Parathyroid adenoma (tissue), 2 donors: ENCODE results near the gene TMEM63C.
"Not testable (repeated sequence)": the region's sequence is repeated elsewhere in the genome, so short reads cannot be mapped to it uniquely, and the experiment has no call there.

ENCODE experiments used
- H2AFZ ChIP-seq: fragments of 300-600 bp; sonication (generic); one replicate; pipeline ENCODE4 v1.7.0; 2017; ENCODE audit warnings: antibody characterized with exemption, mild to moderate bottlenecking
- H3K27ac ChIP-seq: fragments of 300-600 bp; sonication (generic); one replicate; pipeline ENCODE4 v1.7.0; 2017
- H3K27me3 ChIP-seq: fragments of 300-600 bp; sonication (generic); one replicate; pipeline ENCODE4 v1.7.0; 2017; ENCODE audit warnings: low read length; ENCODE audit not compliant: control insufficient read depth, insufficient read depth
- H3K36me3 ChIP-seq: fragments of 300-600 bp; sonication (generic); one replicate; pipeline ENCODE4 v1.7.0; 2017; ENCODE audit warnings: low read length; ENCODE audit not compliant: control insufficient read depth, insufficient read depth
- H3K4me1 ChIP-seq: fragments of 300-600 bp; sonication (generic); one replicate; pipeline ENCODE4 v1.7.0; 2017; ENCODE audit warnings: control low read depth
- H3K4me2 ChIP-seq: fragments of 300-600 bp; sonication (generic); one replicate; pipeline ENCODE4 v1.7.0; 2017; ENCODE audit warnings: low read length
- H3K4me3 ChIP-seq: fragments of 300-600 bp; sonication (generic); one replicate; pipeline ENCODE4 v1.7.0; 2017; ENCODE audit warnings: low read depth, low read length
- H3K79me2 ChIP-seq: fragments of 300-600 bp; sonication (generic); one replicate; pipeline ENCODE4 v1.7.0; 2017; ENCODE audit warnings: control low read depth
- H3K9ac ChIP-seq: fragments of 300-600 bp; sonication (generic); one replicate; pipeline ENCODE4 v1.7.0; 2017; ENCODE audit warnings: mild to moderate bottlenecking
- H3K9me3 ChIP-seq: fragments of 300-600 bp; sonication (generic); one replicate; pipeline ENCODE4 v1.7.0; 2017; ENCODE audit warnings: low read length; ENCODE audit not compliant: control insufficient read depth
- TF ChIP-seq, protein P1 (sequence below): fragments of 300-600 bp; sonication (generic); IDR thresholded peaks from one replicate; pipeline ENCODE4 v1.7.0; 2017; ENCODE audit warnings: antibody characterized with exemption, mild to moderate bottlenecking
- donor health status: primary hyperparathyroidism.

The TMEM63C gene

DNA sequence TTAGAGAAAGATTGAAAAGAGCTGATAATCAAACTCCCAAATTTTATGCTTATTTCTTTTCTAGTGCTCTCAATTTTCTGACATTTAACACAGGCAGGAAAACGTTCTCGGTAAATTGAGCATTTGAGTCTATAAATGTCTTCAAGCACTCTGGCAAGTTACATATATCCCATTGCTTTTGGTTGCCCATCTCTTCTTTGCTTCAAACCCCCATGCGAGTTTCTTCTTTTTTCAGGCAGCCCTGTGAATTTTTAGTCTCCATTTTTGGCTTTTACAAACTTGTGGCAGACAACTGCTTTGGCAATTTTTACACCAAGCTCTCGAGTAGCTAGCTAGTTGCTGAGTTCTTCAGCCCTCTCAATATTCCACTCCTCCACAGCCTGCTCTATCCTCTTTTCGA is 8.7 kb upstream of the TMEM63C start:
- Histone ChIP-seq H3K79me2 (no peaks in the 10 kb centered on the region), H3K9ac (no peak overlapping the region), H3K27me3 (no peaks in the 10 kb centered on the region), H3K9me3 (no peaks in the 10 kb centered on the region), H3K4me1 (no peaks in the 10 kb centered on the region), H2AFZ (no peak overlapping the region), H3K4me2 (no peak overlapping the region), H3K36me3 (no peaks in the 10 kb centered on the region), H3K4me3 (no peak overlapping the region), H3K27ac (no peak overlapping the region)
- TF ChIP-seq, protein P1, sequence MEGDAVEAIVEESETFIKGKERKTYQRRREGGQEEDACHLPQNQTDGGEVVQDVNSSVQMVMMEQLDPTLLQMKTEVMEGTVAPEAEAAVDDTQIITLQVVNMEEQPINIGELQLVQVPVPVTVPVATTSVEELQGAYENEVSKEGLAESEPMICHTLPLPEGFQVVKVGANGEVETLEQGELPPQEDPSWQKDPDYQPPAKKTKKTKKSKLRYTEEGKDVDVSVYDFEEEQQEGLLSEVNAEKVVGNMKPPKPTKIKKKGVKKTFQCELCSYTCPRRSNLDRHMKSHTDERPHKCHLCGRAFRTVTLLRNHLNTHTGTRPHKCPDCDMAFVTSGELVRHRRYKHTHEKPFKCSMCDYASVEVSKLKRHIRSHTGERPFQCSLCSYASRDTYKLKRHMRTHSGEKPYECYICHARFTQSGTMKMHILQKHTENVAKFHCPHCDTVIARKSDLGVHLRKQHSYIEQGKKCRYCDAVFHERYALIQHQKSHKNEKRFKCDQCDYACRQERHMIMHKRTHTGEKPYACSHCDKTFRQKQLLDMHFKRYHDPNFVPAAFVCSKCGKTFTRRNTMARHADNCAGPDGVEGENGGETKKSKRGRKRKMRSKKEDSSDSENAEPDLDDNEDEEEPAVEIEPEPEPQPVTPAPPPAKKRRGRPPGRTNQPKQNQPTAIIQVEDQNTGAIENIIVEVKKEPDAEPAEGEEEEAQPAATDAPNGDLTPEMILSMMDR, result no peak

DNA sequence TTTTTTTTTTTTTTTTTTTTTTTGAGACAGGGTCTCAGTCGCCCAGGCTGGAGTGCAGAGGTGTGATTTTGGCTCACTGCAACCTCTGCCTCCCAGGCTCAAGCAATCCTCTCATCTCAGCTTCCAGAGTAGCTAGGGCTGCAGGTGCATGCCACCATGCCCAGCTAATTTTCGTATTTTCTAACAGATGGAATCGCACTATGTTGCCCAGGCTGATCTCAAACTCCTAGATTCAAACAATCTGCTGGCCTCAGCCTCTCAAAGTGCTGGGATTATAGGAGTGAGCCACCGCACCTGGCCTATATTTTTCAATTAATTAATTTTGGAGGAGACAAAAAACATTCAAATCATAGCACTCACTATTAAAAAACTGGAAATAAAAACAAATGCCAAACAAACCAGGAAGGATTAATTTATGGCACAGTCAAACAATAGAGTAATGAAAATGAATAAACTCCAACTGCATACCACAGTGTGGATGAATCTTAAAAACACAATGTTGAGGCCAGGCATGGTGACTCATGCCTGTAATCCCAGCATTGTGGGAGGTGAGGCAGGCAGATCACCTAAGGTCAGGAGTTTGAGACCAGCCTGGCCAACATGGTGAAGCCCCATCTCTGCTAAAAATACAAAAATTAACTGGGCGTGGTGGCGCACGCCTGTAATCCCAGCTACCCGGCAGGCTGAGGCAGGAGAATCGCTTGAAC is 7.5 kb upstream of the TMEM63C start:
- H3K27ac ChIP-seq, H2AFZ ChIP-seq, H3K4me1 ChIP-seq, H3K9me3 ChIP-seq, H3K36me3 ChIP-seq, H3K4me2 ChIP-seq, H3K9ac ChIP-seq, H3K27me3 ChIP-seq, H3K79me2 ChIP-seq, H3K4me3 ChIP-seq: not testable (repeated sequence)

DNA sequence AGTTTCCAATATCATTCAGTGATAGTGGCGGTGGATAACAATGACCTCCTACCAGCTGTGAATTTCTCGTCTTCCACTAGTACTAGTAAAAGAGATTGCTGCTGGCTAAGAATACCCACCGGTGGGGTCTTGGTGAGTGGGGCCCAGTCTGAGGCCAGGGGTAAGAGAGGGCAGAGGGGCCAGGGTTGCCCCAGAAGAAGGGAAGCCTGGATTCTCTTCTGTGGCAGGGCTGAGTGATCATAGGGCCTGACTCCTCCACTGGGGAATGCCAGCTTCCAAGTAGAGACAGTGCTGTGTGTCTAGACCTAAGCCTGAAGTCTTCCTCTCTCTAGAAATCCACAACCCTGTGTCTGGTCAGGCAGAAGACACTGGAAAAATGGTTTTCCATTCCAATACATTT is 5.8 kb upstream of the TMEM63C start:
- no peak overlapping the region for H3K27ac ChIP-seq
- H3K27me3 ChIP-seq, result no peaks in the 10 kb centered on the region
- H3K4me2 ChIP-seq, result no peak overlapping the region
- TF ChIP-seq, protein P1, result no peak
- no peaks in the 10 kb centered on the region for H3K36me3 ChIP-seq
- no peak overlapping the region for H3K4me3 ChIP-seq
- no peaks in the 10 kb centered on the region for H3K9me3 ChIP-seq
- H3K9ac ChIP-seq, result no peak overlapping the region
- H3K4me1 ChIP-seq, result no peaks in the 10 kb centered on the region
- H2AFZ ChIP-seq, result no peak overlapping the region
- H3K79me2 ChIP-seq, result no peaks in the 10 kb centered on the region

DNA sequence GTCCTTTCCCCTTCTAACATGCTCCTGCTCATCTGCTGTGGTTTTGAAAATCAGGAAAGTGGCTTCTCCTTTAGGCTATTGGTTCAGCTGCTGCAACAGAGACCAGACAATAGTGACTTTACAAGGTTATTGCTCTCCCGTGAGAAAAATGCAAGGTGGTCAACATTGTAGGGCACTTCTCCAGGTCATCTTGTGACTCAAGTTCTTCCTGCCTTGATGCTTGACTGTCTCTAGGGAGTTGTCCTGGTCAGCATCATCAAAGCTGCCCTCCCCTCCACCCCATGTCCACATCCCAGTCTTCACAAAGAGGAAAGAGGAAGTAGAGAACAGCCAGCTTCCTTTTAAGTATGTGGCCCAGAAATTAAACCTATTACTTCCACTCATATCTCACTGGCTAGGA is 3.9 kb upstream of the TMEM63C start:
- Histone ChIP-seq H3K9me3 (no peaks in the 10 kb centered on the region), H3K79me2 (no peaks in the 10 kb centered on the region), H3K36me3 (no peaks in the 10 kb centered on the region), H3K9ac (no peak overlapping the region), H3K27me3 (no peaks in the 10 kb centered on the region), H3K27ac (no peak overlapping the region), H2AFZ (no peak overlapping the region), H3K4me1 (peaks cover 4% of the 10 kb centered on the region), H3K4me2 (no peak overlapping the region), H3K4me3 (no peak overlapping the region)
- TF ChIP-seq, protein P1, result no peak

DNA sequence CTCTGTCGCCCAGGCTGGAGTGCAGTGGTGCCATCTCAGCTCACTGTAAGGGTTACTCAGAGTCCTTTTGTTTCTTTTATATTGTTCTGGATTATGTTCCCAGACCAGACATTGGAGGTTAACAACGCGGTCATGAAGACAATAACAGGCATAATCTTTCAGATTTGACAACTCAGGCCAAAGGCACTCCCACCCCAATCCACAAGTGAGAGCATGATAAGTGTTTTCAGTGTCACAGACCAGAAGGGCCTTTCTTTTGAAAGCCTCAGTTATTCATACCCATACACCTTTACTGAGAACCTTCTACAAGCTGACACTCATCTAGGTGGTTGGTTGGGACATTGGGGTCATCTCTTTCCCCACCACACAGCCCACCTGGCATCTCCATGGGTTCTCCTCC is 2.9 kb upstream of the TMEM63C start:
- no peak overlapping the region for H3K27ac ChIP-seq
- no peaks in the 10 kb centered on the region for H3K36me3 ChIP-seq
- no peak overlapping the region for H3K4me2 ChIP-seq
- H3K27me3 ChIP-seq, result no peaks in the 10 kb centered on the region
- no peak overlapping the region for H3K4me3 ChIP-seq
- TF ChIP-seq, protein P1, result no peak
- no peak overlapping the region for H2AFZ ChIP-seq
- peaks cover 8% of the 10 kb centered on the region for H3K4me1 ChIP-seq
- H3K79me2 ChIP-seq, result no peaks in the 10 kb centered on the region
- no peak overlapping the region for H3K9ac ChIP-seq
- no peaks in the 10 kb centered on the region for H3K9me3 ChIP-seq
